Hepatocyte (in vitro differentiated cells): ENCODE data around the gene FAM151B. TPM values are rescaled to one million over a fixed set of nuclear protein-coding genes. Genes with fewer than 3 reads are reported as not detected.

Source experiments
- DNase-seq: peaks from one replicate; pipeline ENCODE4 v3.0.0-alpha.2; 2016; ENCODE audit warnings: low spot score
- H2AFZ ChIP-seq: fragments of 200-600 bp; sonication (generic); 2 replicates; pipeline ENCODE4 v1.6.0; 2016; ENCODE audit warnings: antibody characterized with exemption, mild to moderate bottlenecking
- H3K27ac ChIP-seq: fragments of 200-600 bp; sonication (generic); 2 replicates; pipeline ENCODE4 v1.5.1; 2016; ENCODE audit warnings: mild to moderate bottlenecking
- H3K27me3 ChIP-seq: fragments of 200-600 bp; sonication (generic); 2 replicates; pipeline ENCODE4 v1.6.1; 2016
- H3K36me3 ChIP-seq: fragments of 200-600 bp; sonication (generic); replicated peaks from 2 replicates; pipeline ENCODE4 v1.5.1; 2016; ENCODE audit warnings: low read depth; ENCODE audit not compliant: insufficient read depth
- H3K4me1 ChIP-seq: fragments of 200-600 bp; sonication (generic); 2 replicates; pipeline ENCODE4 v1.5.1; 2016; ENCODE audit warnings: mild to moderate bottlenecking, moderate library complexity; ENCODE audit not compliant: insufficient read depth
- H3K4me2 ChIP-seq: fragments of 200-600 bp; sonication (generic); 2 replicates; pipeline ENCODE4 v1.6.0; 2016
- H3K4me3 ChIP-seq: fragments of 200-600 bp; sonication (generic); 2 replicates; pipeline ENCODE4 v1.5.1; 2016; ENCODE audit warnings: mild to moderate bottlenecking
- H3K79me2 ChIP-seq: fragments of 200-600 bp; sonication (generic); 2 replicates; pipeline ENCODE4 v1.6.0; 2017; ENCODE audit warnings: mild to moderate bottlenecking
- H3K9me2 ChIP-seq: fragments of 200-600 bp; sonication (generic); replicated peaks from 2 replicates; pipeline ENCODE4 v1.6.0; 2017; ENCODE audit warnings: mild to moderate bottlenecking; ENCODE audit not compliant: insufficient read depth
- H3K9me3 ChIP-seq: fragments of 200-600 bp; sonication (generic); 2 replicates; pipeline ENCODE4 v1.5.1; 2016; ENCODE audit warnings: low read depth, mild to moderate bottlenecking
- H4K20me1 ChIP-seq: fragments of 200-600 bp; sonication (generic); 2 replicates; pipeline ENCODE4 v1.6.0; 2016; ENCODE audit warnings: mild to moderate bottlenecking; ENCODE audit not compliant: insufficient read depth, poor library complexity, severe bottlenecking
- CTCF ChIP-seq: fragments of 200-600 bp; sonication (generic); IDR thresholded peaks from 2 replicates; pipeline ENCODE4 v1.5.1; 2016; ENCODE audit warnings: antibody characterized with exemption, mild to moderate bottlenecking; ENCODE audit not compliant: poor library complexity
- EZH2 ChIP-seq: fragments of 200-600 bp; sonication (generic); IDR thresholded peaks from 2 replicates; pipeline ENCODE4 v1.6.1; 2016; ENCODE audit warnings: antibody characterized with exemption, mild to moderate bottlenecking, borderline replicate concordance
- EZH2phosphoT487 ChIP-seq: fragments of 200-600 bp; sonication (generic); IDR thresholded peaks from one replicate; pipeline ENCODE4 v1.6.1; 2018; ENCODE audit warnings: antibody characterized with exemption, mild to moderate bottlenecking, low read depth, moderate library complexity; ENCODE audit not compliant: unreplicated experiment, severe bottlenecking
- WGBS: methylation state at CpG from one replicate; pipeline ENCODE4 v1.1.6; 2016; ENCODE audit warnings: low lambda C conversion rate; ENCODE audit errors: missing lambda C conversion rate; 5-methylcytosine and 5-hydroxymethylcytosine counted together
- polyA plus RNA-seq: library from polyadenylated mRNA; unstranded; fragments of >200 nt; fragmentation: Nextera tagmentation; extraction: Ambion mirVana; gene quantifications from 2 replicates; pipeline ENCODE4 v1.2.1, GENCODE V29; 2016
- total RNA-seq: library from RNA; depleted of rRNA; stranded (reverse); fragments of >200 nt; gene quantifications from 2 replicates; pipeline ENCODE4 v1.2.3, GENCODE V29; 2014

The FAM151B gene
- total and polyA plus RNA-seq, 2 experiments from 2014 or later = 0.94 to 2.7 TPM

GRCh38 chr5:80591352-80591751 is 103.5 kb downstream of the FAM151B start:
- Histone ChIP-seq H4K20me1 (no peaks in the 10 kb centered on the region), H3K4me1 (no peaks in the 10 kb centered on the region), H3K27ac (no peak overlapping the region), H3K79me2 (no peaks in the 10 kb centered on the region), H3K9me2 (no peaks in the 10 kb centered on the region), H3K4me2 (no peak overlapping the region), H3K9me3 (no peaks in the 10 kb centered on the region), H3K4me3 (no peak overlapping the region), H3K27me3 (no peaks in the 10 kb centered on the region), H2AFZ (no peak overlapping the region), H3K36me3 (no peaks in the 10 kb centered on the region)
- TF ChIP-seq EZH2phosphoT487 (no peak), EZH2 (no peak), CTCF (no peak)
- WGBS = 87% methylated on average over 3 of the region's 3 CpGs
- no peak for DNase-seq

- no peak for TF ChIP-seq CTCF
- TF ChIP-seq EZH2phosphoT487 = no peak
- Histone ChIP-seq H3K27me3 (no peaks in the 10 kb centered on the region), H3K9me3 (no peaks in the 10 kb centered on the region), H4K20me1 (no peaks in the 10 kb centered on the region), H3K27ac (no peak overlapping the region), H3K4me3 (no peak overlapping the region), H3K36me3 (no peaks in the 10 kb centered on the region), H3K79me2 (no peaks in the 10 kb centered on the region), H3K9me2 (no peaks in the 10 kb centered on the region), H2AFZ (no peak overlapping the region), H3K4me2 (no peak overlapping the region), H3K4me1 (no peaks in the 10 kb centered on the region)
- WGBS = 64% methylated on average over 1 of the region's 1 CpG
- no peak for DNase-seq
Observed at GRCh38 chr5:80592105-80592504, 104.2 kb downstream of the FAM151B start.

Other genes starting within 250 kb of the FAM151B start
- gene SERINC5, start 232.1 kb upstream of the FAM151B start, total RNA-seq = 70.2 and 77.6 TPM in 2 replicates
- gene SERINC5, start 232.1 kb upstream of the FAM151B start, polyA plus RNA-seq = 19.3 and 21.7 TPM in 2 replicates
- gene SPZ1, start 168.1 kb upstream of the FAM151B start, total RNA-seq = not detected in 2 replicates
- gene SPZ1, start 168.1 kb upstream of the FAM151B start, polyA plus RNA-seq = not detected in 2 replicates
- gene ZFYVE16, start 80.0 kb upstream of the FAM151B start, total RNA-seq = 40.7 and 48.4 TPM in 2 replicates
- gene ZFYVE16, start 80.0 kb upstream of the FAM151B start, polyA plus RNA-seq = 12.5 and 15.5 TPM in 2 replicates
- gene ANKRD34B, start 82.2 kb downstream of the FAM151B start, total RNA-seq = not detected in 2 replicates
- gene ANKRD34B, start 82.2 kb downstream of the FAM151B start, polyA plus RNA-seq = not detected in 2 replicates
- gene MSH3, start 166.6 kb downstream of the FAM151B start, total RNA-seq = 13.2 and 13.4 TPM in 2 replicates
- gene MSH3, start 166.6 kb downstream of the FAM151B start, polyA plus RNA-seq = 8.1 TPM in 2 replicates
- gene DHFR, start 166.9 kb downstream of the FAM151B start, total RNA-seq = 20.8 and 26.5 TPM in 2 replicates
- 6.5 and 7.9 TPM in 2 replicates for gene DHFR, start 166.9 kb downstream of the FAM151B start, polyA plus RNA-seq